ENCODE results near the gene FHAD1. TPM values are rescaled to one million over a fixed set of nuclear protein-coding genes. Genes with fewer than 3 reads are reported as not detected.

The FHAD1 gene
- total and polyA plus RNA-seq, 10 of the 15 experiments (the other 5 are each of a cell fraction or from before 2014, with no cell fraction given), result 0.09 to 1.0 (median 0.32) TPM; not detected in 2

- ChIA-PET RAD21 (ENCODE audit: unreplicated experiment) (no interaction called here), POLR2A (no interaction called here), CTCF (interaction anchor here (0.7 kb wide), 1 partner anchor 44 kb away, joined by 3 read pairs; no protein-coding TSS in a partner anchor), SMC1A (ENCODE audit: uncharacterized antibody, unreplicated experiment) (no interaction called here)
- Histone ChIP-seq H3K27ac (ENCODE audit: control insufficient read depth, insufficient read depth) (no peak overlapping the region), H3K9me3 (replicated peaks; ENCODE audit: control insufficient read depth, insufficient read depth, low read length) (no peaks in the 10 kb centered on the region), H3K4me1 (ENCODE audit: control insufficient read depth, insufficient read depth, low read length) (no peaks in the 10 kb centered on the region), H2AFZ (ENCODE audit: control insufficient read depth, low read depth, low read length) (no peak overlapping the region), H4K20me1 (ENCODE audit: control insufficient read depth, insufficient read depth) (no peaks in the 10 kb centered on the region), H3K4me3 (no peak overlapping the region), H3K36me3 (ENCODE audit: control insufficient read depth in 2 of 2, insufficient read depth in 2 of 2, low read length in 1 of 2) (no peaks in the 10 kb centered on the region), H3K9ac (ENCODE audit: control insufficient read depth, insufficient read depth, low read length) (no peak overlapping the region), H3K79me2 (ENCODE audit: control insufficient read depth, insufficient read depth, low read length) (no peaks in the 10 kb centered on the region), H3K27me3 (replicated peaks in 1 of 2; ENCODE audit: control insufficient read depth in 2 of 2, insufficient read depth in 2 of 2, low read length in 1 of 2) (no peaks in the 10 kb centered on the region), H3K4me2 (ENCODE audit: control insufficient read depth, insufficient read depth) (no peak overlapping the region)
- no TSS peak for BruUV-seq (replicated peaks)
- WGBS (ENCODE audit: insufficient coverage, insufficient replicate concordance, low lambda C conversion rate, missing lambda C conversion rate), result 43% methylated on average over 3 of the region's 3 CpGs
- no peak for DNase-seq (ENCODE audit: low read depth, low spot score)
- no peak for FAIRE-seq
- intact Hi-C loops (cut with micrococcal nuclease; ENCODE audit: unreplicated experiment), result no loop called here
- ATAC-seq, result no peak
- no peak for TF ChIP-seq ATF3 (IDR thresholded peaks at IDR 0.05; ENCODE audit: borderline replicate concordance, extremely low read depth, low read depth, low read length)
- TF ChIP-seq NRF1 (conservative IDR thresholded peaks at IDR 0.05; ENCODE audit: low read depth, low read length), result no peak
- TF ChIP-seq PBX3 (IDR thresholded peaks at IDR 0.05; ENCODE audit: insufficient replicate concordance, low read depth, low read length), result no peak
- no peak for TF ChIP-seq SIN3A (IDR thresholded peaks at IDR 0.05; ENCODE audit: low read depth, low read length)
- no peak for TF ChIP-seq SP1 (IDR thresholded peaks at IDR 0.05; ENCODE audit: low read depth, low read length)
- no peak for TF ChIP-seq ZNF24 (IDR thresholded peaks at IDR 0.05)
- TF ChIP-seq KDM1A (IDR thresholded peaks at IDR 0.05; ENCODE audit: borderline replicate concordance), result no peak
- in situ Hi-C loops (cut with MboI), result no loop called here
Observed at GRCh38 chr1:15394258-15394690, 147.3 kb downstream of the FHAD1 start.
